Naive thymus-derived CD8-positive, alpha-beta T cell (primary cell): Measurements from ENCODE around the gene IL2RA. TPM values are rescaled to one million over a fixed set of nuclear protein-coding genes. Genes with fewer than 3 reads are reported as not detected.
"Not testable (repeated sequence)": the region's sequence is repeated elsewhere in the genome, so short reads cannot be mapped to it uniquely, and the experiment has no call there.

ENCODE experiments used
- ATAC-seq, 2 donors: fragments of 150-1000 bp; cut with Tn5 transposase in 1 of 2; sonication (Bioruptor Pico), chemical (Tn5 transposase) in 1 of 2; 1 replicate in 1 of 2; 2 replicates in 1 of 2; pipeline ENCODE4 v1.10.0; 2021; ENCODE audit warnings: mild to moderate bottlenecking in 2 of 2, moderate library complexity in 2 of 2
- POLR2A ChIA-PET: fragments of 350-600 bp; sonication (Branson Sonifier 250); formaldehyde crosslinking; loops from one replicate; lab custom pipeline; 2021; ENCODE audit warnings: antibody characterized with exemption; lab: Charles Lee
- DNase-seq, 10 donors: peaks; one replicate each; pipeline versions ENCODE4 v3.0.0 to v3.0.0-alpha.2; 2020 to 2022
- H3K27ac Mint-ChIP-seq, 10 donors: one replicate each; pipeline ENCODE4 v1.8.0; 2020 to 2022; ENCODE audit warnings: mild to moderate bottlenecking in 10 of 10, mixed read lengths in 10 of 10, moderate library complexity in 4 of 10, inconsistent platforms in 1 of 10
- H3K27me3 Mint-ChIP-seq, 5 donors: one replicate each; pipeline ENCODE4 v1.8.0; 2021 to 2022; ENCODE audit warnings: mixed read lengths in 5 of 5
- H3K36me3 Mint-ChIP-seq, 3 donors: one replicate each; pipeline ENCODE4 v1.8.0; 2020 to 2022; ENCODE audit warnings: mixed read lengths in 3 of 3, mild to moderate bottlenecking in 2 of 3, inconsistent platforms in 1 of 3
- H3K4me1 Mint-ChIP-seq, 4 donors: one replicate each; pipeline ENCODE4 v1.8.0; 2021 to 2022; ENCODE audit warnings: mixed read lengths in 4 of 4
- H3K4me3 Mint-ChIP-seq, 10 donors: one replicate each; pipeline ENCODE4 v1.8.0; 2020 to 2022; ENCODE audit warnings: mild to moderate bottlenecking in 10 of 10, mixed read lengths in 10 of 10, moderate library complexity in 6 of 10, inconsistent platforms in 1 of 10
- H3K9me3 Mint-ChIP-seq, 9 donors: one replicate each; pipeline ENCODE4 v1.8.0; 2020 to 2022; ENCODE audit warnings: mixed read lengths in 9 of 9, mild to moderate bottlenecking in 3 of 9, inconsistent platforms in 1 of 9, moderate library complexity in 1 of 9
- polyA plus RNA-seq, 3 donors: library from polyadenylated mRNA; unstranded; fragments of 300-500 nt; fragmentation: Illumina TruSeq; gene quantifications; one replicate each; pipeline ENCODE4 v1.2.3, GENCODE V29; 2021
- total RNA-seq, 8 experiments: library from RNA in 2 of 8; stranded (reverse) in 2 of 8; gene quantifications; one replicate each; pipeline ENCODE4 v1.2.3 and lab custom pipeline; 2021 to 2026

IL2RA gene
- total and polyA plus RNA-seq, 5 experiments from 2014 or later = 0.07 to 1.4 (median 0.25) TPM

DNA sequence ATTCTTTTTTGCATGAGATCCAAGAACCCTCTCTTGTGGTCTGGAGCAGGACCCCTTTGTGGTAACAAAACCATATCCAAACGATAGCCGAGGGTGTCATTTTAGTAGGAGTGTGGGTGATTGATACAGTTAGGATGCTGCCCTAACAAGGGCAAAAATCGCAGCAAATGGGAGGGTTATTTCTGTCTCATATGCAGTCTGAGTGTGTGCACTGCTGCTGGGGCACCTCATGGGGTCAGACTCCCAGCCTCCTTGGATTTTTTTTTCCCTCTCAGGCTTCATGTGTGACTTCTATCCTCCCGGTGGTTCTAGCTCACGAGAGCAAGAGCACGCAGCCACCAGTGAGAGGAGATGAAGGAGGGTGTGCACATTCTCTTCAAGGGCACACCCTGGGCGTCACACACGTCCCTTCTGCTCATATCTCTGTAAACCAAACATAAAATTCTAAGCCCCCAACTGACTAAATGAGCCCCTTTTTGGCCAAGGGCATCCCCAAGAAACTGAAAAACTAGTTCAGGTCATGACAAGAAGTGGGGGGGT is 56.2 kb downstream of the IL2RA start:
- Mint-ChIP-seq H3K27me3 (peaks cover 0 to 16% (median 3%) of the 10 kb centered on the region in 5 donors), H3K4me1 (peaks cover 0 to 8% (median 2%) of the 10 kb centered on the region in 4 donors), H3K9me3 (peaks cover 0 to 13% (median 2%) of the 10 kb centered on the region in 9 donors), H3K27ac (no peak overlapping the region), H3K36me3 (peaks cover 0 to 17% (median 0%) of the 10 kb centered on the region in 3 donors), H3K4me3 (no peak overlapping the region)
- no peak for DNase-seq
- no peak for ATAC-seq
- POLR2A ChIA-PET = no interaction called here

DNA sequence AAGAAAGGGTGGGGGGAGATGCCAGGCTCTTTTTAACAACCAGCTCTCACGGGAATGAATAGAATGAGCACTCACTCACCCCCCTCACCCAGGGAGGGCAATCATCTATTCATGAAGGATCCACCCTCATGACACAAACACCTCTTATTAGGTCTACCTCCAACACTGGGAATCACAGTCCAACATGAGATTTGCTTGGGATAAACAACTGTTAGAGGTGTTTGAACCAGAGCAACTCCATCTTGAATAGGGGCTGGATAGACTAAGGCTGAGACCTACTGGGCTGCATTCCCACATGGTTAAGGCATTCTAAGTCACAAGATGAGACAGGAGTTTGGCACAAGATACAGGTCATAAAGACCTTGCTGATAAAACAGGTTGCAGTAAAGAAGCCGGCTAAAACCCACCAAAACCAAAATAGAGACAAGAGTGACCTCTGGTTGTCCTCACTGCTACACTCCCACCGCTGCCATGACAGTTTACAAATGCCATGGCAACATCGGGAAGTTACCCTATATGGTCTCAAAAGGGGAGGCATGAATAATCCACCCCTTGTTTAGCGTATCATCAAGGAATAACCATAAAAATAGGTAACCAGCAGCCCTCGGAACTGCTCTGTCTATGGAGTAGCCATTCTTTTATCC is 56.9 kb downstream of the IL2RA start:
- H3K9me3 Mint-ChIP-seq = peaks cover 0 to 13% (median 2%) of the 10 kb centered on the region in 9 donors
- ATAC-seq, H3K4me3 Mint-ChIP-seq, DNase-seq, POLR2A ChIA-PET: not testable (repeated sequence)
- H3K27me3 Mint-ChIP-seq = peaks cover 0 to 22% (median 6%) of the 10 kb centered on the region in 5 donors
- H3K36me3 Mint-ChIP-seq = peaks cover 0 to 17% (median 0%) of the 10 kb centered on the region in 3 donors
- H3K27ac Mint-ChIP-seq = peak overlapping the region in 1 of 10 donors; percentile 7
- peaks cover 0 to 11% (median 2%) of the 10 kb centered on the region in 4 donors for H3K4me1 Mint-ChIP-seq

DNA sequence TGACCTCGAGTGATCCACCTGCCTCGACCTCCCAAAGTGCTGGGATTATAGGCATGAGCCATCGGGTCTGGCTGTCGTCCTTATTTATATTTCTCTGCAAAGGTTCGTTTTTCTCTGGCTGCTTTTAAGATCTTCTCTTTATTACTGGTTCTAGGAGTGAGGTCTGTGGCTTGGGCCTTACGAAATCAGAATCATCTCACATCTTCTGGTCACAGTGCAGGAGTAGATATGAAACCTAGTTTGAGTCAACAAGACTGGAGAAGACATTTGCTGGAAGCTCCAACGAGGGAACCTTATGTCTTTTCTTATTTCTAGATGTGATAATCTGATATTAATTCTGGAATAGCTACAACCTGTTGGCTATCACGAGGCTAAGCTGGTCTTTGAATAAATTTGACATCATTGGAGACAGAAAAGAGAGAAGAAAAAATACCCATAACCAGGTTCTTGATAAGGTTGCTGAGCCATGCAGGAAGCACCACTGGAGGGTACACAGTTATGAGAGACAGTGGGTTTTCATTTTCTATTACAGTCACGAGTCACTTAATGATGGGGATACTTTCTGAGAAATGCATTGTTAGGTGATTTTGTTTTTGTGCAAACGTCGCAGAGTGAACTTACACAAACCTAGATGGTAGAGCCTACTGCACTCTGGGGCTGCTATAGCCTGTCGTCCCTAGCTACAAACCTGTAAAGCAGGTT is 59.2 kb downstream of the IL2RA start:
- Mint-ChIP-seq H3K4me3 (no peak overlapping the region), H3K36me3 (peaks cover 0 to 14% (median 0%) of the 10 kb centered on the region in 3 donors), H3K27me3 (peaks cover 0 to 27% (median 7%) of the 10 kb centered on the region in 5 donors), H3K27ac (no peak overlapping the region), H3K4me1 (peaks cover 0 to 11% (median 3%) of the 10 kb centered on the region in 4 donors), H3K9me3 (peaks cover 0 to 13% (median 0%) of the 10 kb centered on the region in 9 donors)
- ATAC-seq (no peak), DNase-seq (no peak)
- POLR2A ChIA-PET = no interaction called here

DNA sequence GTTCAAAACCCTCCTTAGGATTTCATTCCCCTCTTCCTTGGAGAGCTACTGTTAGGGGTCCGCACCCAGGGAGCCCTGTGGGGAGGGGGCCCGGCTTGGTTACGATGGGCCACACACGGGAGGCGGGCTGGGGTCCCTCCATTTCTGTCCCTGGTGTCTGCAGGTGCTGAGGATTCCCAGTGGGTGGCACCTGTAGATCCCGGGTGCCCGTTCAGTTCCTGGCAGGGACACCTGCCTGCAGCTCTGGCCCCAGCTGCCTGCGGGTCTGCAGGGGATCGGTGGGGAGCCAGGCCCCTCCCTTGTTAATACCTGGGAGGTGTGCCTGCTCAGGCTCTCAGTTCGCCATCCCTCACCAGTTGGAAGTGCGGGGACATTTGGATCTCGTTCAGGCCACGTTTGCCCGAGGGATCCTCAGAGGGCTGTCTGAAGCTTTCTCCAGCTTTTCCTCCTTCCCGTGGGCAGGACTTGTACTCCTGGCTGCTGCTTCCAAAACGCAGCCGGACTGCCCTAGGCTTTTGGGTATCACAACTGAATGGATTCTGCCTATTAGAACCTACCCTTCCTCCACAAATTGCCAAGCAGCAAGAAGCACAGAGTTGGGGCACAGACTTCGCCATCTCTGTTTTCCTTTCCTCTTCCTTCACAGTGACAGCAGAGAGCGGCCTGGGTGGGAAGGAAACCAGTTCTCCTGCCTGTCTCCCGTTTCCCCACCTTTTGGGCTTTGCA is 62.6 kb downstream of the IL2RA start:
- H3K4me3 Mint-ChIP-seq = no peak overlapping the region
- H3K4me1 Mint-ChIP-seq = peaks cover 0 to 11% (median 3%) of the 10 kb centered on the region in 4 donors
- ATAC-seq (no peak), DNase-seq (no peak)
- peaks cover 0 to 12% (median 6%) of the 10 kb centered on the region in 5 donors for H3K27me3 Mint-ChIP-seq
- POLR2A ChIA-PET = no interaction called here
- no peaks in the 10 kb centered on the region for H3K36me3 Mint-ChIP-seq
- peaks cover 0 to 2% (median 0%) of the 10 kb centered on the region in 9 donors for H3K9me3 Mint-ChIP-seq
- peak overlapping the region in 1 of 10 donors; percentile 37 for H3K27ac Mint-ChIP-seq

DNA sequence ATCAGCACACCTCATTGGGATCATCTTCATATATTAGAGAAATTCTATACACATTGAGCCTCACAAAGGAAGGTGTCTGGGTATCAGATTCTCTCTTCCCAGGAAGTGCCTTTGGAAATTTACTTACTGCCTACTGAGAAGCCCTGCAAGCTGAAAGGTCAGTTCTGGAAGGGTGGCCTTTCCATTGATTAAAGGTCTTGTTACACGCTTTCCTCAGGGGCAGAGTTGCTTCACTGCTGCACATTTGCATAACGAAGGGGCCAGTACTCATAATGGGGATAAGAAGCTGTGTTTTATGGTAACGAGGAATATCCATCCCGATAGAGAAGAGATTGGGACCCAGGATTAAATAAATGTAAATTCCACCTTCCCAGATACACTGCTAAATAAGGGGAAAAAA is 65.5 kb downstream of the IL2RA start:
- Mint-ChIP-seq H3K27ac (no peak overlapping the region), H3K4me1 (peaks cover 0 to 9% (median 2%) of the 10 kb centered on the region in 4 donors), H3K36me3 (peaks cover 0 to 16% (median 5%) of the 10 kb centered on the region in 3 donors), H3K9me3 (peaks cover 0 to 20% (median 9%) of the 10 kb centered on the region in 9 donors), H3K27me3 (peaks cover 0 to 13% (median 6%) of the 10 kb centered on the region in 5 donors), H3K4me3 (no peak overlapping the region)
- POLR2A ChIA-PET = no interaction called here
- DNase-seq (no peak), ATAC-seq (no peak)

DNA sequence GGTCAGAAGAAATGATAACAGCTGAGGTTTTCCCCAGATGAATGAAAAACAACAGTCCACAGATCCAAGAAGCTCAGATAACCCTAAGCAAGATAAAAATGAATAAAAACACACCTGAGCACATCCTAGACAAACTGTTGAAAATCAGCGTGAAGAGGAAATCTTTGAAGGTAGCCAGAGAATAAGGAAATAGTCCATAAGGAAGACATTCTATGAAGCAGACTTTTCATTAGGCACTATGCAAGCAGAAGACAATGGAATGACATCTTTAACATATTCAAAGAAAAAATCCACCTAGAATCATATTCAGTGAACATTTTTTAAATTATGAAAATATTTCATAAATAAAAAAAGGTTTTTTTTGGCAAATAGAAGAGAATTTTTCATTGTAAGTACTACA is 69.8 kb downstream of the IL2RA start:
- no peak for ATAC-seq
- peaks cover 0 to 26% (median 12%) of the 10 kb centered on the region in 9 donors for H3K9me3 Mint-ChIP-seq
- H3K4me1 Mint-ChIP-seq = peaks cover 2 to 9% (median 7%) of the 10 kb centered on the region in 4 donors
- no peak for DNase-seq
- peaks cover 0 to 22% (median 8%) of the 10 kb centered on the region in 3 donors for H3K36me3 Mint-ChIP-seq
- POLR2A ChIA-PET = no interaction called here
- no peak overlapping the region for H3K4me3 Mint-ChIP-seq
- peaks cover 0 to 6% (median 0%) of the 10 kb centered on the region in 5 donors for H3K27me3 Mint-ChIP-seq
- H3K27ac Mint-ChIP-seq = no peak overlapping the region

DNA sequence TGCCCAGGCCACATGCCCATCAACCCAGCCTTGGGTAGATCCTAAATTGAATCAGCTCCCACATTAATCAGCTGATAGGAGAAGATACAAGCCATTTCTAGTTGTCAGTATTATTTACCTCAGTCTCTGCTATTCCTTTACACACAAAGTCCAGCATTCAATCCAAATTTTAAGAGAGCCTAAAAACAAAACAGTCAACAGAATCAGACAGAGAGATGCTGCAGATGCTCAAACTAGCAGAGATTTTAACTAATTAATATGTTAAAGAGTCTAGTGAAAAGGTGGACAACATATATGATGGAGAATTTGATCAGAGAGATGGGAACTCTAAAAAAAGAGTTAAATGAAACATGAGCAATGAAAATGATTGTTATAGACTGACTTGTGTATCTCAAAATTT is 70.5 kb downstream of the IL2RA start:
- Mint-ChIP-seq H3K9me3 (peaks cover 0 to 26% (median 12%) of the 10 kb centered on the region in 9 donors), H3K27ac (no peak overlapping the region)
- POLR2A ChIA-PET = no interaction called here

DNA sequence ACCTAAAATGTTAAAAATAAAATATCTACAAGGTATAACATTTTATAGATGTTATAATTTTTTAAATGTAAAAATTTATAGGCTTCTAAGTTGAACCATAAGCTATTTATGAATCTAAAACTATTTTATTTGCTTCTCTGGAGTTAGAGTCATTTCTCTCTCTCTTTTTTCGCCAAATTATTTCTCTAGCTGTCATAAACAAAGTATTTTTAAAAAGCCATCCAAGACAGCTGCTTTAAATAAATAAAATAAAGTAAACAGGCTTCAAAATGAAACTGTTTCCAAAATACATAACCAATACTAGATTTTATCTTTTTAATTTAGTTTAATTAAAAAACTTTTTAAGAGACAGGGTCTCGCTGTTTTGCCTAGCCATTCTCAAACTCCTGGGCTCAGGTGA is 72.4 kb downstream of the IL2RA start:
- Mint-ChIP-seq H3K27ac (no peak overlapping the region), H3K4me3 (no peak overlapping the region), H3K36me3 (peaks cover 0 to 22% (median 8%) of the 10 kb centered on the region in 3 donors), H3K4me1 (peaks cover 2 to 9% (median 7%) of the 10 kb centered on the region in 4 donors), H3K9me3 (peaks cover 0 to 26% (median 12%) of the 10 kb centered on the region in 9 donors), H3K27me3 (peaks cover 0 to 6% (median 0%) of the 10 kb centered on the region in 5 donors)
- POLR2A ChIA-PET = no interaction called here
- DNase-seq (no peak), ATAC-seq (no peak)

More for the DNA sequence above, 70.5 kb downstream of the IL2RA start:
- H3K27me3 Mint-ChIP-seq = peaks cover 0 to 6% (median 0%) of the 10 kb centered on the region in 5 donors
- peaks cover 2 to 9% (median 7%) of the 10 kb centered on the region in 4 donors for H3K4me1 Mint-ChIP-seq
- no peak for ATAC-seq
- H3K4me3 Mint-ChIP-seq = no peak overlapping the region
- peaks cover 0 to 22% (median 8%) of the 10 kb centered on the region in 3 donors for H3K36me3 Mint-ChIP-seq
- DNase-seq = no peak

DNA sequence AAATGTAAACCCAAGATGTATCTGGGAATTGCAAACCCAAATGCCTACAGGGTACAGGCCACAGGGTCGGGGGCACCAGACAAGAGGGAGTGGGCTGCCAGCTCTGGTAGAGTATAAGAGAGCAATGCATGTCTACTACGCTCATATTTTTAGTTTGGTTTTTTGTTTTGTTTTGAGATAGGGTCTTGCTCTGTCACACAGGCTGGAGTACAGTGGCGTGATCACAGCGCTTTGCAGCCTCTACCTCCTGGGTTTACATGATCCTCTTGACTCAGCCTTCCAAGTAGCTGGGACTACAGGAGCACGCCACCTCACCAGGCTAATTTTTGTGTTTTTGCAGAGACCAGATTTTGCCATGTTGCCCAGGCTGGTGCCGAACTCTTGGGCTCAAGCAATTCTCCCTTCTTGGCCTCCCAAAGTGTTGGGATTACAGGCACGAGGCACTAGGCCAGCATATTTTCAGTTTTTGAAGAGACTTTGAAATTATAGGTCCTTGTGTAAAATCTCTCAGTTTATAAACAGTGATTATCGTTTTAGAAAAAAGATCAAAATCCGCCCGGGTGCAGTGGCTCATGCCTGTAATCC is 73.7 kb downstream of the IL2RA start:
- Mint-ChIP-seq H3K4me1 (peaks cover 2 to 9% (median 7%) of the 10 kb centered on the region in 4 donors), H3K4me3 (no peak overlapping the region)
- POLR2A ChIA-PET = no interaction called here

DNA sequence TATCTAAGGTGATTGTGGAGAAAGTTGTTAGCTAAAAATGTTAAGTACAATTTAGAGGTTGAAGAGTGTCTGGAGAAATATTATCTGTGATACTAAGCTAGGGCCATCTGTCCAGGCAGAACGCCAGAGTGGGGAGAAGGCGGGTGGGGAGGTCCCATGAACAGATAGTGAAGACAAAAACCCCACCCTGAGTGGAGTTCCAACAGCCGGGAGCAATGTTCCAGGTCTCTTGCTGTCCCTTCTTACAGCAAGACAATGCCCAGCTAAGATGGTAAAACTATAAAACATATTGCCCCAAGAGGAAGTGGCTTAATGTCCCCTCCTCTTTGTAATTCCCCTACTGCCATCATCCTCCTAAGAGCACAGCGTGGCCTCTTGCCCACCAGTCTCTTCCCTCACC is 74.4 kb downstream of the IL2RA start:
- no peak for DNase-seq
- peaks cover 2 to 9% (median 7%) of the 10 kb centered on the region in 4 donors for H3K4me1 Mint-ChIP-seq
- peaks cover 0 to 10% (median 2%) of the 10 kb centered on the region in 5 donors for H3K27me3 Mint-ChIP-seq
- no peak overlapping the region for H3K4me3 Mint-ChIP-seq
- peaks cover 0 to 16% (median 12%) of the 10 kb centered on the region in 9 donors for H3K9me3 Mint-ChIP-seq
- POLR2A ChIA-PET = no interaction called here
- H3K27ac Mint-ChIP-seq = no peak overlapping the region
- H3K36me3 Mint-ChIP-seq = peaks cover 0 to 14% (median 8%) of the 10 kb centered on the region in 3 donors
- ATAC-seq = no peak

More for the DNA sequence above, 73.7 kb downstream of the IL2RA start:
- Mint-ChIP-seq H3K36me3 (peaks cover 0 to 14% (median 8%) of the 10 kb centered on the region in 3 donors), H3K27ac (no peak overlapping the region), H3K27me3 (peaks cover 0 to 10% (median 2%) of the 10 kb centered on the region in 5 donors), H3K9me3 (peaks cover 0 to 16% (median 12%) of the 10 kb centered on the region in 9 donors)
- no peak for ATAC-seq
- DNase-seq = no peak

DNA sequence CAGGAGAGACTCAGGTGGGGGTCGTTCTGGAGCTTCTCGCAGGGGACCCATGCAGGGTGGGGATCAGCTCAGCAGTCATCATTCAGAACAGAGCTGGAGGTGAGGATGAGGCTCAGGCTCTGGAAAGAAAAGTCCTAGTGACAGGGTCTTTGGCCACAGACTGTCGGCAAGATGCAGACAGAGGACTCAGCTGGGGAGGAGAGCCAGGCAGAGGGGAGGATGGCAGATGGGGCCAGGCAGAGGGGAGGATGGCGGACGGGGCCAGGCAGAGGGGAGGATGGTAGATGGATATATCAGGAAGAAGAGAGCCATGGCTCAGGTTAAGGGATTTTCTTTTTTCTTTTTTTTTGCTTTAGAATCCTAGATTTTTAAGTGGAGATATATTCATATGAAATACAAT is 77.1 kb downstream of the IL2RA start:
- DNase-seq (no peak), ATAC-seq (no peak)
- Mint-ChIP-seq H3K4me1 (peaks cover 0 to 9% (median 7%) of the 10 kb centered on the region in 4 donors), H3K4me3 (no peak overlapping the region), H3K36me3 (no peaks in the 10 kb centered on the region), H3K9me3 (no peaks in the 10 kb centered on the region), H3K27me3 (peaks cover 0 to 7% (median 2%) of the 10 kb centered on the region in 5 donors), H3K27ac (peak overlapping the region in 1 of 10 donors; percentile 21)
- POLR2A ChIA-PET = no interaction called here

DNA sequence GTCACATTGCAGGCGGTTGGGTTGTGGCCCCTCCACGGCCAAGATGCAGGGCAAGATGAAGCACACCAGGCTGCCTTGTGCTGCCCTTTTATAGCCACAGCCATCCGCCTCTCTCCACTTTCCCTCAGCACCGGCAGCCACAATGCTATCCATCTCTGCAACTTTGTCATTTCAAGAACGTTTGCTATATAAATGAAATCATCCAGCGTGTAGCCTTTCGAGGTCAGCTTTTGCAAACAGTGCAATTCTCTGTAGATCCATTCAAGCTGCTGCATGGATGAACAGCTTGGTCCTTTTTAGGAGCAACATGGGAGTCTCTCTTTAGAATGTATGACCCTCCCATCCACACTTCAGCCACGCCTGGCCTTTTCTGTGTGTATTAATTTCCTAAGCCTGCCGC is 78.4 kb downstream of the IL2RA start:
- ATAC-seq = no peak
- DNase-seq = no peak
- H3K4me3 Mint-ChIP-seq = no peak overlapping the region
- H3K27me3 Mint-ChIP-seq = peaks cover 0 to 7% (median 2%) of the 10 kb centered on the region in 5 donors
- H3K4me1 Mint-ChIP-seq = peaks cover 0 to 9% (median 7%) of the 10 kb centered on the region in 4 donors
- no peaks in the 10 kb centered on the region for H3K36me3 Mint-ChIP-seq
- H3K9me3 Mint-ChIP-seq = no peaks in the 10 kb centered on the region
- POLR2A ChIA-PET = no interaction called here
- no peak overlapping the region for H3K27ac Mint-ChIP-seq
